ENCODE results near the gene FBXL7.

FBXL7 gene

DNA sequence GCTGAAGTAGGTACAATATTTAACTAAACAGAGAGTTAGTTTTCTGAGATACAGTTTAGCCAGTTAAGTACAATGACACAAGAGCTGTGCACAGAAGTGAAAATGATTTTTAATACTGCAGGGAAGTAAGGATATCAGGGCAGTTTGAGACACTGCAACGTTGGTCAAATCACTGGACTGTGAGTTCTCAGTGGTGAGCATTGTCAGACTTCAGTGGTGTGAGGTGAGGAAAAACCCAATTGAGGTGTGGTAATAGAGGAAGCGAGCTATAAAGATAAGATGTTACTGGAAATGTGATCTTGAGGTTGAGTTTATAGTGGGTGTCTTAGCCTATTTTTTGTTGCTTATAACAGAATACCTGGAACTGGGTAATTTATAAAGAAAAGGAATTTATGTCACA is 12.8 kb upstream of the FBXL7 start:
- peaks cover 12% of the 10 kb centered on the region for H3K27me3 ChIP-seq (ENCODE audit: insufficient read depth, low read length)
- no peaks in the 10 kb centered on the region for H3K36me3 ChIP-seq (ENCODE audit: insufficient read depth, low read length)
- H3K4me3 ChIP-seq (ENCODE audit: low read length) = no peak overlapping the region

DNA sequence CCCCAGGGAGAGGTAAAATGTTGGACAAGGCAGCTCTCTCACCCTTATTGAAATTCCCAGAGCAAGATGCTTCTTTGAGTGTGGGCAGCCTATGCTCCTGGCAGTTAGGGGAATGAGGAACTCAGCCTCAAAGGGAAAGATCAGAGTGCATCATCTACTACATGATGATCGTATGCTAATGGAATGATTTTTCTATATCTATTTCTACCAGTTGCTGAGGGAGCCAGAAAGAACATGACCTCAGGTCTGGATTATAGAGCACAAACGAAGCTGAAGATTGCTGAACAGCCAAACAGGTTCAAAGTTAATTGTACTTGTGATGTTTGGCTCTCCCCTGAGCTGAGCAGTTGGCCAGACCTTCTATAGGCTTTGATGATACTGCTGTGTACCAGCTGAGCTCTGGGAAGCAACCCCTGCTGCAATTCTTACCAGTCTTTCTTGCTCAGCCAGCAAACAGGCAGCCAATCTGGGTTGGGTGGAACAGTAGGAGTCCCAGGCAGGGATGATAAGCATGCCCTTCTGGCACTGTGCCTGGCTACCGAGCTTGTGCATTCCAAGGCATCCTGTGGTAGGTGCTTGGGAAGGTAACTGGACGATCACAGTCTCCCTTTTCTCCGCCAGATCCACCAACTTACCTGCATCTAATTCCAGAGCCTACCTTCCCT is 10.3 kb upstream of the FBXL7 start:
- Histone ChIP-seq H3K27me3 (ENCODE audit: insufficient read depth, low read length) (peaks cover 12% of the 10 kb centered on the region), H3K4me1 (ENCODE audit: insufficient read depth, low read length) (no peaks in the 10 kb centered on the region), H3K4me3 (ENCODE audit: low read length) (no peak overlapping the region), H3K36me3 (ENCODE audit: insufficient read depth, low read length) (no peaks in the 10 kb centered on the region), H3K9me3 (ENCODE audit: low read length) (no peaks in the 10 kb centered on the region), H2AFZ (ENCODE audit: low read depth, low read length) (no peak overlapping the region)

More for the DNA sequence above, 12.8 kb upstream of the FBXL7 start:
- H2AFZ ChIP-seq (ENCODE audit: low read depth, low read length) = no peak overlapping the region
- no peaks in the 10 kb centered on the region for H3K9me3 ChIP-seq (ENCODE audit: low read length)
- H3K4me1 ChIP-seq (ENCODE audit: insufficient read depth, low read length) = no peaks in the 10 kb centered on the region

DNA sequence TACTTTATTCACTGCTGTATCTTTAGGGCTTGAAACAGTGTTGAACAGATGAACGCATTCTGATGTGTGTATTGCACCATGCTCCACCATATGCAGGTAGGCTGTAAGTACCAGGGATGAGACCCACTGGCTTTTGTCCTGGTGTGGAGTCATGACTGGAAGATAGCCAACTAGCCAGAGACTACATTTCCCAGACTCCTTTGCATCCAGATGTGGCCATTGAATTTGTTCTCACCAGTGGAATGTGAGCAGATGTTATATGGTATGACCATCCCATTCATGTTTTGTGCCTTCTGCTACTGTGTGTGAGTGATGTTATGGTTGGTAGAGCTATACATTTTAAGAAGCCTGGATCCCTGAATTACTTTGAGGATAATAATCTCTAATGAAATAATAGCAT is 7.4 kb upstream of the FBXL7 start:
- Histone ChIP-seq H3K4me1 (ENCODE audit: insufficient read depth, low read length) (no peaks in the 10 kb centered on the region), H3K27me3 (ENCODE audit: insufficient read depth, low read length) (peaks cover 26% of the 10 kb centered on the region), H3K9me3 (ENCODE audit: low read length) (no peaks in the 10 kb centered on the region), H3K4me3 (ENCODE audit: low read length) (no peak overlapping the region), H2AFZ (ENCODE audit: low read depth, low read length) (no peak overlapping the region), H3K36me3 (ENCODE audit: insufficient read depth, low read length) (no peaks in the 10 kb centered on the region)

DNA sequence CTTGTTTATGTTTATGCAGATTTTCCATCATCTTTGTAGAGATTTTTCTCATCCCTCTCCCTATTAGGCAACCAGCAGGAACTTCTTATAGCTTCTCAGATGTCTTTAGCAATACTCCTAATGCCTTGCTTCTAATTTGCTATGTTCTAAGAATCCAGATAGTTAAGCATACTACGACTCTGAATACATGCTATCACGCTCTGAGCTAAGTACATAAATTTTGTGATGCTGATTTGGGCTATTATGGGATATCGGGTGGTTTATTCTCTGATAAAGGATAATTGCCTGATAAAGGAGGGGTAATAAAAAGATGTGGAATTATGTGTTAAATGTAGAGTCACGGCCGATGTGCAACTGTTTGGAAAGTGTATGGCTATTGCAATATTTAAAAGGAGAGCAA is 6.5 kb upstream of the FBXL7 start:
- Histone ChIP-seq H3K27me3 (ENCODE audit: insufficient read depth, low read length) (peaks cover 33% of the 10 kb centered on the region), H3K9me3 (ENCODE audit: low read length) (no peaks in the 10 kb centered on the region)

DNA sequence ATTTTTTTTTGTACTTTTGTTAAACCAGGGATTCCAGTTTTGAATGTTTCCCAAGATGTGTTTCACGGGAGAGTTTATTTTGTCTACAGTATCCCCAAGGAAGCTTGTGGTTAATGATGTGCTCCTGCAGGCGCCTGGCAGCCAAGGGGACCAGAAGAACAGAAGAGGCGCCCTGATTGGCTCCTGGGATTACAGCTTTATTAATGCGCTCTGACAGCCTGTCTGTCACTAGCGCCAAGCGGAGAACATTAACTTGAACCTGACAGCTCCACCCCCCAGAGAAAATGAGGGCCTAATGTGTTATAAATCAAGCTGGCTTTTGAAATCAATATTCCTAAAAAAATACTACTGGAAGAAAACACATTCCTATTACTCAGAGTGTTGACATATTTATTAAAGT is 5.0 kb upstream of the FBXL7 start:
- no peak overlapping the region for H3K4me3 ChIP-seq (ENCODE audit: low read length)
- no peaks in the 10 kb centered on the region for H3K9me3 ChIP-seq (ENCODE audit: low read length)
- no peaks in the 10 kb centered on the region for H3K36me3 ChIP-seq (ENCODE audit: insufficient read depth, low read length)
- H2AFZ ChIP-seq (ENCODE audit: low read depth, low read length) = no peak overlapping the region
- H3K27me3 ChIP-seq (ENCODE audit: insufficient read depth, low read length) = peaks cover 26% of the 10 kb centered on the region
- peaks cover 8% of the 10 kb centered on the region for H3K4me1 ChIP-seq (ENCODE audit: insufficient read depth, low read length)

More for the DNA sequence above, 6.5 kb upstream of the FBXL7 start:
- Histone ChIP-seq H3K4me1 (ENCODE audit: insufficient read depth, low read length) (no peaks in the 10 kb centered on the region), H3K36me3 (ENCODE audit: insufficient read depth, low read length) (no peaks in the 10 kb centered on the region), H2AFZ (ENCODE audit: low read depth, low read length) (no peak overlapping the region), H3K4me3 (ENCODE audit: low read length) (no peak overlapping the region)

GRCh38 chr5:15496886-15497285 is 3.1 kb upstream of the FBXL7 start:
- no peaks in the 10 kb centered on the region for H3K36me3 ChIP-seq (ENCODE audit: insufficient read depth, low read length)
- peaks cover 12% of the 10 kb centered on the region for H3K4me1 ChIP-seq (ENCODE audit: insufficient read depth, low read length)
- H3K4me3 ChIP-seq (ENCODE audit: low read length) = no peak overlapping the region
- H3K27me3 ChIP-seq (ENCODE audit: insufficient read depth, low read length) = peaks cover 26% of the 10 kb centered on the region
- H3K9me3 ChIP-seq (ENCODE audit: low read length) = no peaks in the 10 kb centered on the region
- no peak overlapping the region for H2AFZ ChIP-seq (ENCODE audit: low read depth, low read length)

DNA sequence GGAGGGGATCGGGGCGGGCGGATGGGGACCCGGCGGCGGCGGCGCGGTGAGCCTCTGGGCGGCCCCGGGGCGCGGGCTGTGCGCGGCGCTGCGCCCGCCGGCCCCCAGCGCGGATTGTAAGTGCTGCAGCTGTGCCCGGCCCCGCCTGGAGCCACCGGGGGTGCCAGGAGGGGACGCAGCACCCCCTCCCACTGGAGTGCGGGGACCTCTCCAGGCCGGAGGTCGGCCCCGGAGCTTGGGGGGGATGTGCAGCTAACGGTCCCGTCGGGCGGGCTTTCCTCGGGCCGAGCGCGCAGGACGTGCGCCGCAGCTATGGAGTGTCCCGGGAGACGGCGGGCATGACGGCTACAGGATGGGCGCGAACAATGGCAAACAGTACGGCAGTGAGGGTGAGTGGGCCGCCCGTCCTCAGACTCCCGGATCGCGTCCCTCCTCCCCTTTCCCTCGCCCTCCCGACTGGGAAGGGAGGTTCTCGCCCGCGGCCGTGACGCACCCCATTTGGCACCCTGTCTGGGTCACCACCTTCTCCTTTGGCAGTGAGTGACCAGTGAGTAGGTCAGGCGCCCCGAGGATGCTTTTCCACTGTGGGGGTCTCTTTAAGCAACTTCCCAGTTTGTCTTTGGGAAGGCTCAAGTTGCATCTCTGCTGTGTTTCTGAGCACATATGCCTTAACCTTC is 483 bp downstream of the FBXL7 start:
- Histone ChIP-seq H3K4me1 (ENCODE audit: insufficient read depth, low read length) (peaks cover 18% of the 10 kb centered on the region), H3K27me3 (ENCODE audit: insufficient read depth, low read length) (peaks cover 26% of the 10 kb centered on the region), H3K4me3 (ENCODE audit: low read length) (peak overlapping the region; percentile 80), H3K9me3 (ENCODE audit: low read length) (no peaks in the 10 kb centered on the region), H3K36me3 (ENCODE audit: insufficient read depth, low read length) (no peaks in the 10 kb centered on the region), H2AFZ (ENCODE audit: low read depth, low read length) (peak overlapping the region; percentile 65)

DNA sequence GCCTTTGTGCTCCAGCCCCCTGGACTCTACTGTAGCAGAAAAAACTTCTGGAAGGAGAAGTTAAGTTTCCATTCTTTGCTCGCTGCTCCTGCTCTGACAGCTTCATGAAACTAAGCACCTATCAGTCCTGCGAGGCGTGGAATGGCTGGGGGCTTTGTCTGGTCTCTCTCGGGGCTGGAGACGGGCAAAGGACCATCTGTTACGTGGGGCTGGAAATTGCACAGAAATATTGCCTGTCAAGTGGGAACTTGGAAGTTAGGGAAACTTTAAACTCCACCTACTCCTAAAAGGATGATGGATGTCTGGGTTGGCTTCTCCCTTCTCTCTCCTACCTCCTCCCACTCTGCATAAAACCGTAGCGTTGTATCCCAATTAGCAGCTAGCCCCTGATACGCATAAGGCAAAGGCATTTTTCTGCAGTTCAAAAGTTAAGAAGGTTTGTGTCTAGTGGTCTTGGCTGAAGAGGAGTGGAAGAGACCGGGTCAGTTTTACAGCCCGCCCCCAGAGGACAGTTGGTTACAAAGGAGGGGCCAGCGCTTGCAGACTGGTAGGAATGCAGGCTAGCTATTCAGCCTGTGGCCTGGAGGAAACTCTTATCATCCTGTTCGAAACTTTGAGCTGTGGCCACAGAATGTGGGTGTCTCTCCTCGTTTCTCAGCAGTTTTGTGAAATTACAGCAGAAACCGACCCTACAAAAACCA is 1.3 kb downstream of the FBXL7 start:
- no peaks in the 10 kb centered on the region for H3K9me3 ChIP-seq (ENCODE audit: low read length)
- peak overlapping the region; percentile 65 for H2AFZ ChIP-seq (ENCODE audit: low read depth, low read length)
- peaks cover 18% of the 10 kb centered on the region for H3K4me1 ChIP-seq (ENCODE audit: insufficient read depth, low read length)
- peaks cover 18% of the 10 kb centered on the region for H3K27me3 ChIP-seq (ENCODE audit: insufficient read depth, low read length)
- no peaks in the 10 kb centered on the region for H3K36me3 ChIP-seq (ENCODE audit: insufficient read depth, low read length)
- H3K4me3 ChIP-seq (ENCODE audit: low read length) = peak overlapping the region; percentile 80

DNA sequence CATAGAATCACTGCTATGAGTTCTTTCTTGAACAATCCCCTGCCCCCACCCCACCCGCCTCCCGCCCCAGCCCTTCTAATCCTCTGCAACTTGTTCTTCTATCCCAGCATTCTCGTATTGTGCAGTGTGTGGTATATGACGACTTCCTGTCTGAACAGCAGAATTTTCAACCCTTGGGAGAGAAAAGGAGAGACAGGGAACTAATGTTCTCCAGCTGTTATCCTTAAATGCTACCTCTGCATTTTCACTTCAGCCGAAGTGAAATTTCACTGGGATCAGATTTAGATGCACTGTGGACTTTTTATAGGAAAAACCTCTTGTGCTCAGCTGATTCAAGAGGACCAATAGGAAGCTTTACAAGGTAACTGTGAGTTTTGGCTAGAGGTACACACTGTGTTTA is 2.2 kb downstream of the FBXL7 start:
- no peaks in the 10 kb centered on the region for H3K9me3 ChIP-seq (ENCODE audit: low read length)
- H3K36me3 ChIP-seq (ENCODE audit: insufficient read depth, low read length) = no peaks in the 10 kb centered on the region
- peak overlapping the region; percentile 80 for H3K4me3 ChIP-seq (ENCODE audit: low read length)
- H2AFZ ChIP-seq (ENCODE audit: low read depth, low read length) = no peak overlapping the region
- peaks cover 18% of the 10 kb centered on the region for H3K4me1 ChIP-seq (ENCODE audit: insufficient read depth, low read length)
- H3K27me3 ChIP-seq (ENCODE audit: insufficient read depth, low read length) = peaks cover 10% of the 10 kb centered on the region

- H2AFZ ChIP-seq (ENCODE audit: low read depth, low read length) = no peak overlapping the region
- no peaks in the 10 kb centered on the region for H3K36me3 ChIP-seq (ENCODE audit: insufficient read depth, low read length)
- H3K9me3 ChIP-seq (ENCODE audit: low read length) = no peaks in the 10 kb centered on the region
- H3K27me3 ChIP-seq (ENCODE audit: insufficient read depth, low read length) = no peaks in the 10 kb centered on the region
- H3K4me3 ChIP-seq (ENCODE audit: low read length) = no peak overlapping the region
- peaks cover 11% of the 10 kb centered on the region for H3K4me1 ChIP-seq (ENCODE audit: insufficient read depth, low read length)
Measured at GRCh38 chr5:15506146-15506545, 6.2 kb downstream of the FBXL7 start.

GRCh38 chr5:15506897-15507296 is 6.9 kb downstream of the FBXL7 start:
- Histone ChIP-seq H3K9me3 (ENCODE audit: low read length) (no peaks in the 10 kb centered on the region), H3K36me3 (ENCODE audit: insufficient read depth, low read length) (no peaks in the 10 kb centered on the region), H3K27me3 (ENCODE audit: insufficient read depth, low read length) (no peaks in the 10 kb centered on the region), H3K4me3 (ENCODE audit: low read length) (no peak overlapping the region), H3K4me1 (ENCODE audit: insufficient read depth, low read length) (peaks cover 7% of the 10 kb centered on the region), H2AFZ (ENCODE audit: low read depth, low read length) (no peak overlapping the region)

- Histone ChIP-seq H3K36me3 (ENCODE audit: insufficient read depth, low read length) (no peaks in the 10 kb centered on the region), H3K27me3 (ENCODE audit: insufficient read depth, low read length) (no peaks in the 10 kb centered on the region), H3K9me3 (ENCODE audit: low read length) (no peaks in the 10 kb centered on the region), H3K4me1 (ENCODE audit: insufficient read depth, low read length) (no peaks in the 10 kb centered on the region), H2AFZ (ENCODE audit: low read depth, low read length) (no peak overlapping the region), H3K4me3 (ENCODE audit: low read length) (no peak overlapping the region)
Measured at GRCh38 chr5:15510092-15510491, 10.1 kb downstream of the FBXL7 start.

DNA sequence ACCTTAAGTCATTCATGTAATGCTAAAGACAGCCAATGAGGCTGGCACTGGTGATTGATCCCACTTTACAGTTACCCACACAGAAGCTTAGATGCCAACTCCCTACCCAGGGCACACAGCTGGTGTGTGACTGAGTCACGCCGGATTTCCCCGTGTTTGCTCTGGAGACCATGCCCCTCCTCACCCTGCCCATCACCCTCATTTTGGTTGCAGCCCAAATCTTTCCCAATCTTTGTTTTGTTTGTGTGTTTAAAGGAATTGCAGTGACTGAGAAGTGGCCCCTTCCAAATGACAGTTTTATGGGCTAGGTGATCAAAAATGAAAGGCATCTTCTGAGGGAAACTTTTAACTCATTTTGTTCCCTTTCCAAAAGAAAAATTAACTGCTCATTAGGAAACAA is 10.9 kb downstream of the FBXL7 start:
- Histone ChIP-seq H3K9me3 (ENCODE audit: low read length) (no peaks in the 10 kb centered on the region), H2AFZ (ENCODE audit: low read depth, low read length) (no peak overlapping the region), H3K4me3 (ENCODE audit: low read length) (no peak overlapping the region), H3K27me3 (ENCODE audit: insufficient read depth, low read length) (no peaks in the 10 kb centered on the region), H3K36me3 (ENCODE audit: insufficient read depth, low read length) (no peaks in the 10 kb centered on the region), H3K4me1 (ENCODE audit: insufficient read depth, low read length) (no peaks in the 10 kb centered on the region)
